GM19324 (cell line): ENCODE measurements around the gene IER5.
"Not testable (repeated sequence)": the region's sequence is repeated elsewhere in the genome, so short reads cannot be mapped to it uniquely, and the experiment has no call there.

Experiments
- ATAC-seq: cut with Tn5 transposase; IDR thresholded peaks from one replicate; pipeline ENCODE4 v1.9.1; 2021; ENCODE audit warnings: mild to moderate bottlenecking, moderate library complexity; ENCODE audit not compliant: unreplicated experiment, low FRiP score

IER5 gene

DNA sequence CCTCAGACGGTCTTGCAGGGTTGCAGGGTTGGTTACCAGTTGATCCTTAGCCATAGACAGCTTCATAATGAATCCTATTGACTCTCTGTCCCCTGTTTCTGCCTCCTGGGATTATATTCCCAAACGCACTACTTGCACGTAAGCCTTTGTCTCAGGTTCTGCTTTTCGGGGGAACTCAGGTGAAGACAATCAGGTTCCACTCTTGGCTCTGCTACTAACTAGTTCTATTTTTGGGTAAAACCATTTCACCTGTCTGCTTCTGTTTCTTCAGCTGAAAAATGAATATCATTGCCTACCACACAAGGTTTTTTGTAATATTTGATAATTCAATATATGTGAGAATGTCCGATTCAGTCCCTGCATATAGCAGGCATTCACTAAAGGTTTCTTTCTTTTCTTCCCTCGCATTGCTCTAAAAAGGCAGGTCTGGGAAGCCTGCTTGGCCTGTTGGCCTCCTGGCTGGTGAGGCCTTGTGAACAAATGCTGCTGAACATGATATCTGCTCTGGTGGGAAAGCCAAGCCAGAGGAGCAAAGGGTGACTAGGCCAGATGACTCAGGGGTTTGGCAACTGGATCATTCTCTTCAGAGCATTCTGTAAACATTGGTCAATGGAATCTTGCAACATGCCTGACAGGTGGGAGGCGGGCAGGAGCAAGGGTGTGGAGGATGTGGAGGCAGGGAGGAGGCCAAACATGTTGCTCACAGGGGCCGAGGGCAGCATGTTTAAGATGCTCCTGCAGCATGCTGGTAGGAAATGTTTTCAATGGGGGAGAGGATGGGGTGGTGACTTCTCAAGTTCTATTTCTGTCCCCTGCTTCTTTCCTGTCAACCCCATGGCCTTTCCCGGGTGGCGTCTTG lies 23.8 kb downstream of the IER5 start:
- ATAC-seq, result no peak

DNA sequence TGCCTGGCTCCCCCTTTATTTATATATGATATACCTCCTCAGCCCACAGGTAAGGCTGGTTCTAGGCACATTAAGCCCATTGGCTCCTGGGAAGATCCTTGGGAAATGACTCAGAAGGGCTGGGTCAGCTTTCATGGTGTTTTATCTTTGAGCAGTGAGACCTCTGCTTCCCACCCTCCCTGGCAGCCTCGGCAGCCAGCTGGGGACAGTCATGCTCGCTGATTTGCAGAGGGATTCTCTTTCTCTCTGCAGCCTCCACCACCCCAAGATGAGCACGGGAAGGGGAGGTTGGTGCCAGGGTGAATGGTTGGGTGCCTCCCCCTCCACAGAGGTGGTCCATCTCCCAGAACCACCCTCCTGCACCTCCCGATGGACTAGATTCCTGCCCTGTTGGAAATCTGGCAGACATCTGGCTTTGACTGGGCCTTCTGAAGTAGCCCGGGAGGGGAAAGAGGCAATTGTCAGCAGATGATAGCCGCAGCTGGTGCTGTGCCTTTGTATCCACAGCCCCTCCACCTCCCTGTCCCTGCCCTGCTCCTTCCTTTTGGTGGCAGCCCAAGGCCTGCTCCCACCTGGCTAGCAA lies 24.6 kb downstream of the IER5 start:
- ATAC-seq, result no peak

DNA sequence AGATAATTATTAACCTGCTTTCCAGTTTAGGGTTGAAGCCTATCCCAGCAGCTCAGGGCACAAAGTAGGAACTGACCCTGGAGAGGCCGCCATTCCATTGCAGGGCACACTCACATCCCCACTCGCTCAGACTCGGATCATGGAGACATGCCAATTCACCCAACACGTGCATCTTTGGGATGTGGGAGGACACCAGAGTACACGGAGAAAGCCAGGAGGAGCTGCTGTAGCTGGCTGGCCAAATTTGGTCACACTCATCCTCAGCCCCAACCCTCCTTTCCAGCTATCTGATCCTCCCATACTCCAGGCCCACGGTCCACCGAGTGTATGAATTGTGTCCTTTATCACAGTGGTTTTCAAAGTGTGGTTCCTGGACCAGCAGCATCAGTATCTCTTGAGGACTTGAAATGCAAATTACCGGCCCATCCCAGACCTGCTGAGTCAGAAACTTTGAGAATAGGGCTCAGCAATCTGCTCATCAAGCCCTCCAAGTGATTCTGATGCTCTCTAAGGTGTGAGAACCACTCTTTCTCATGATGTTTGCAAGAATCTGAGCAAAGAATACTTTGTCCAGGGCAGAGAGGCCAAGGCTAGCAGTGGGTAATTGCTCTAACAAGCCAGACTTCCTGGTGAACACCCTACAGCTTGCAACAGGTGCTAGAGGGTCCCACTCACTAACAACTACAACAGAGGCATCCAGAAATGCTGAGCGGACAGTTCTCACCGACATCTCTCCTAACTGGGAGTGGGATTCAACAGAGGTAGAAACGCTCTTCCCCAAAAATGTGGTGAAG lies 26.3 kb downstream of the IER5 start:
- no peak for ATAC-seq

DNA sequence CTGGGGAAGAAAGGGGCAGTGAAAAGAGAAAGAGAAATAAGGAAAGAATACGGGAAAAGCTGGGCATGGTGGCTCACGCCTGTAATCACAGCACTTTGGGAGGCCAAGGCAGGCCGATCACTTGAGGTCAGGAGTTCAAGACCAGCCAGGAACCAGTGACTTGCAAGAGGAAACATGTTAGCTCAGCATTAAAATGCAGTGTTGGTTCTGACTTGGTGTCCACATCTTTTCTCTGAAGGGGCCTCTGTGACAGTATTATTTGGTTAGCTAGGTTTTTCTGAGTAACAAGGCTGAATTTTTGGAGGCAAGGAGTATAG lies 26.8 kb downstream of the IER5 start:
- no peak for ATAC-seq

DNA sequence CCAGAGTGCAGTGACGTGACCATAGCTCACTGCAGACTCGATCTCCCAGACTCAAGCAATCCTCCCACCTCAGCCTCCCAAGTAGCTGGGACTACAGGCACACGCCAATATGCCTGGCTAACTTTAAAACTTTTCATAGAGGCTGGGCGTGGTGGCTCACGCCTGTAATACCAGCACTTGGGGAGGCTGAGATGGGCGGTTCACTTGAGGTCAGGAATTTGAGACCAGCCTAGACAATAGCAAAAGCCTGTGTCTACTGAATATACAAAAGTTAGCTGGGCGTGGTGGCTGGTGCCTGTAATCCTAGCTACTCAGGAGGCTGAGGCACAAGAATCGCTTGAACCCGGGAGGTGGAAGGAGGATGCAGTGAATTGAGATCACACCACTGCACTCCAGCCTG lies 27.5 kb downstream of the IER5 start:
- not testable (repeated sequence) for ATAC-seq

DNA sequence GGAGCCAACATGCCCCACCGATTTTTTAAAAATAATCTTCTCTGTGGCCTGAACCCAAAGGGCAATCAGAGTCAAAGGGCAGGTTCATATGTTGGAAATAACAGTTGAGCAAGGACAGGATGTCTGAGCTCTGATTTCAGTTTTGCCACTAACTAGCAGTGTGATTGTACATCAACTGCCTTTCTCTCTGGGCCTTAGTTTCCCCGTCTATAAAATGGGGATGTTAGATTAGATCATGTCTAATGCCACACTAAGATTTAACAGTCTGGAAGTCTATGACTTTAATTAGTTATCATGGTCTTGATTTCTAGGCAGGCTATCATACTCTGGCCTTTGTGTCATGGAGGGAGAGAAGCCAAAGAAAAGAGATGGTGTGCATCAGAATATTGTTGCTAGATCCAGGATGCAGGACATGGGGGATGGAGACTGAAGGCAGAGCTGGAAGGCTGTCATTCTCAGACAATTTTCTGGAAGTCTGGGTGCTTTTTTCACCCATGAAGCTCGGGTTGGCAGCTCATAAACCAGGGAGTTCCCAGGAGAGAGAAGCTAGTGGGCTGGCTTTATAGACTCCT lies 28.4 kb downstream of the IER5 start:
- no peak for ATAC-seq

DNA sequence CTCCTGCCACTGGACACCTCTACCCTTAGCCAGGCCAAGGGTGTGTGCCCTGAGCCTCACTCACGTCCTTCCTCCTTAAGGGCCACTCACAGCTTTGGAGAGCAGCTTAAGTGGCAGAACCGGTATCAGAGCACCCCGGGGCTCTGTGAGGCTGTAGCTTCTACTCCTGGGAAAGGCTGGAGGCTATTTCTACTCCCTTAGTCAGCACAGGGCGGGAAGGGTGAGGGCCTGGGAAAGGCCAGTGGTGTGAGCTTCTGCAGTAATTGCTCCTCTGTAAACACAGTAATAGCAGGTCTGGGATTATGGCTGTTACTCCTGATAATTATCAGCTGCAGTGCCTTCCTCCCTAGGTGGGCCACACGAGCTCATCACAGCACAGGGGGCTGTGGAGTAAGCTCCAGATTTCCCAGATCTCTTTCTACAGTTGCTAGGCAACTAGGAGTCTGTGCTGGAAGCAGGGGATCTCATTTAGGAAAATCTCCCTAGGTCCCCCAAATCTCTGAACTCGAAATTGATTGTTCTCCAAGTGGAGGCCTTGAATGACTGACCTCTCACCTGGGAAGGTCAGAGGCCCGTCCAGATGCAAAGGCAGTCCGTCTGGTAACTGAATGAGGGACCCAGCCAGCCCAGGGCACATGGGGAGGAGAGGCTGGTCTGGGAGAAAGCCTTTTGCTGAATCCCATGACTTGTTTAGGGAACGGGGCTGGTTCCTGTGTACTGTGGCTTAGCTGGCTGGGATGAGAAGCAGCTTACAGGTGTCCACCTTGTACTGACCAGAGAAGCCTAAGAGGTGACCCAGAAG lies 29.3 kb downstream of the IER5 start:
- ATAC-seq, result no peak

DNA sequence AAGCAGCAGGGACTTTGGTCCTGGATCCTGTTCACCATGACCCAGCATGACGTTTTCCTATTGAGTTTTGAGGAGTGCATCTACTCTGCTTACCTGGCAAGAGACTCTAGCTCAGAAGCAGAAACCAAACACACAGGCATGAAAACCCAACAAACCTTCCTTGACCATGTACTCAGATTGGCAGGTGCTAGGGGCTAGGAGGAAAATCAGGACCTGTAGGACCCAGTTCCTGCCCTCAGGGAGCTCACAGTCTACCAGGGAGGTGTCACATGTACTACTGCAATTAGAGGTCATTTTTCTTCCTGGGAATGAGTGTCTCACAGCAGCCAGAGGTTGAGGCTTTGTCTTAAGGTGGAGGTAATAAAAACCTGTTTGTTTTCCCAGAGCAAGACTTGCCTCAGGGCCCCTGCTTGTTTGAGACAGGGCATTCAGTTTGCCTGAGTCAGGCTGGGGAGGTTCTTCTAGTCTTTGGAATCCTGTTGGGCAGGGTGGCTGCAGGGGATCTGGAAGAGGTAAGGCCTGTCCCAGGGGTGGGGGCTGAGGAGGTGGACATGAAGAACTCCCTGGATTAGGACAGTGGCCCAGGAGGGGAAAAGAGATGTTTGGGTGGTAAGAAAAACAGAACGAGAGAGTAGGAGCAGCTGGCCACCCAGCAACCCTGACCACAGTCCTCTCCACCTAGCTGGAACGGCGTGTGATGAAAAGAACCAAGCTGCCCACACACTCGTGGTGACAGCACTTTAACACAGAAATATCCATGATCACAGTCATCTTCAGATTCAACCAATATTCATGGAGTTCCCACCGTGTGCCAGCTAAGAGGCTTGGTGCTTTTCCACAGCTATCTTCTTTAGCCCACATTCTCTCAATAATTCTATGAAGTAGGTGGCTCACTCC lies 30.8 kb downstream of the IER5 start:
- no peak for ATAC-seq

DNA sequence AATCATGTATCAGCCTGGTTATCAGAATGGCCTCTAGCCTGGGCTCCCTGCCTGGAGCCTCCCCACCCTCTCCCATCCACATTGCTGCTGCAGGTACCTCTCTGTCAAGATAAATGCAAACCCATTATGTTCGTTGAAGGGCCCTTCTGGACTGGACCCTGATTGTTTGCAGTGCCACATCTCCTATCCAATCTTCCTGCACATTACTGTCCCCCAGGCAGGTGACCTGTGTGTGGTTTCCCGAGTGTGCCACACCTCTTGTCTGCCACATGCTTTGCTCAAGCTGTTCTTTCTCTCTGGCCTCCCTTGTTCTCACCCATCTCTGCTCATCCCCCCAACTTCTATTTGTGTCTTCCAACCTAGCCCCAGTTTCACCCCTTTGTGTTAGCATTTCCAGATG lies 32.4 kb downstream of the IER5 start:
- no peak for ATAC-seq

DNA sequence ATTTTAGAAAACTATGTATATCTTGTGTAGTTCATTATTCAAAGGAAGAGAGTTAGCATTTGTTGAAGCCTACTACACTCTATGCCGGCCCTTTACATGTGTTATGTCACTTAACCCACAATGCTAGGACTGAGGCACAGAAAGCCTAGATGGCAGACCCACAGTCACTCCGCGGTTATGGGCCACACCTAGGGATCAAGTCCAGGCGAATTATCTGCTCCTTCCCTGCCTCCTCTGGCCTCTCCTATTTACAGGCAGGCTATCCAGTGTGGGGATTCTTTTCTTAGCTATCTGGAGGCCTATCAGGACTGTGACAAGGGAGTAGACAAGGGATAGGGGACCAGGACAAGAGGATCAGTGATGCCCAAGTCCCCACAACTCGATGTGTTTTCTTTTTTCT lies 33.0 kb downstream of the IER5 start:
- no peak for ATAC-seq

DNA sequence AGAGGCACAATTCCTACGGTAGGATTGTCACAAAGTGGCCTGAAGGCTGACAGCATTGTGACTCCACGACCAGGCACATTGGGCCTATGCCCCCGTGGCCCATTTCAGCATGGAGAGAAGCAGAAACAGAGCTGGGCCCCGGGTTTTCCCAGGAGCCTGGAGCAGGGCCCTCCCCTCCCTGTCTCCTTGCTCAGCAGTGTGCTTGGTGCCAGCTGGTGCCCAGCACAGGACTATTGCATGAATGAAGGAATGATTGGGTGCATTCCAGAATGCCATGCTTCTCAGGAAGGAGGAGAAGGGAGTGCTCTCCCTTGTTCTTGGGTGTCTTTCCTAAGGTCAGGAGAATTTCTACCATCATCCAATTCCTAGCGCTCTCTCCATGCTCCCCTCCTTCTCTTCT lies 33.7 kb downstream of the IER5 start:
- ATAC-seq, result no peak

DNA sequence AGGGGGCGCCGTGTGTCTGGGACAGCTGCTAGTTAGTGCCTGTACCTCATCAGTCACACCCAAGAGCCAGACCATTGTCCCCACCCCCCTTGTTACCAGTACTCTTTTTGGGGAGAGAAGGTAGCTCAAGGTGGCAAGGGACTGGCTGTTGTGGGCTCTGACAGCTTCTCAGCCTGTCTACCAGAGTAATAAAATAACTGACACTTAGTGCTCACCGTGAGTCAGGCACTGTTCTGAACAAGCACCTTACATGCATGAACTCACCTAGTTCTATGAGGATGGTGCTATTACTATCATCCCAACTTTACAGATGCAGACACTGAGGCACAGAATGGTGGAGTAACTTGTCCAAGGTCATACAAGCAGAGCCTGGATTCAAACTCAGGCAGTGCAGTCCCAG lies 34.7 kb downstream of the IER5 start:
- no peak for ATAC-seq

DNA sequence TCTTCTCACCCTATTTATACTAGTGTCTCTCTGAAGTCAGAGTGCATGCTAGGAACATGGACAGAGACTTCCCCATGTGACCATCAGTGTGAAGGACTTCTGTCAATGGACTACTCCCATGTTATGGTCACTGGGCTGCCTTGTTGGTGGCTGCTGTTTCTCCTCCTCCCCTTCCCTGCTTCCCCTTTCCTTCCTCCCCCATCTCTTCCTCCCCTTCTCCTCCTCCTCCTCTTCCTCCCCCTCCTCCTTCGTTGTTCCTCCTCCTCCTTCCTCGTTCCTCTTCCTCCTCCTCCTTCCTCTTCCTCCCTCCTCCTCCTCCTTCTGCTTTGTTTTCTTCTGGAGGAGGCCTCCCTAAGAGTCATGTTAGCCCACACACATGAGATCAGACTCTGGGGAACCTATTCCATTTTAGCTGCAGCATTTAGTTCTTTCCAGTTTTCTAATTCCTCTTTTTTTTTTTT lies 35.8 kb downstream of the IER5 start:
- no peak for ATAC-seq

DNA sequence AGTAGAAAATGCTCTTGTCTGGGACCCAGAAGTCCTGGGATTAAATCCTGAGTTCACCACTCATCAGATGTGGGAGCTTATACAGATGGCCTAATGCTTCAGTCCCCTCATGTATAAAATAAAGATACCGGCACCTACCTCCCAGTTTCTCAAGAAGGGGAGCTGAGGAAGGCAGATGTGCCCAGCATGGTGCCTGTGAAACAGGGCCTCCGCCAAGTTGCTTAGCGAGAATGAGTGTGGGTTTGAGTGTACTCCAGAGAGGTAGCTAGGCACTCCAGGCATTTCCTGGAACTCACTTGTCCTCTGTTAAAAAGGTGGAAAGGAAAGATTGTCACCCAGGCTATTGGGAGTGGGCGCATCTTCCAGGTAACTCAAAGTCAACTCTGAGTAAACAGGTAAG lies 37.8 kb downstream of the IER5 start:
- ATAC-seq, result no peak

DNA sequence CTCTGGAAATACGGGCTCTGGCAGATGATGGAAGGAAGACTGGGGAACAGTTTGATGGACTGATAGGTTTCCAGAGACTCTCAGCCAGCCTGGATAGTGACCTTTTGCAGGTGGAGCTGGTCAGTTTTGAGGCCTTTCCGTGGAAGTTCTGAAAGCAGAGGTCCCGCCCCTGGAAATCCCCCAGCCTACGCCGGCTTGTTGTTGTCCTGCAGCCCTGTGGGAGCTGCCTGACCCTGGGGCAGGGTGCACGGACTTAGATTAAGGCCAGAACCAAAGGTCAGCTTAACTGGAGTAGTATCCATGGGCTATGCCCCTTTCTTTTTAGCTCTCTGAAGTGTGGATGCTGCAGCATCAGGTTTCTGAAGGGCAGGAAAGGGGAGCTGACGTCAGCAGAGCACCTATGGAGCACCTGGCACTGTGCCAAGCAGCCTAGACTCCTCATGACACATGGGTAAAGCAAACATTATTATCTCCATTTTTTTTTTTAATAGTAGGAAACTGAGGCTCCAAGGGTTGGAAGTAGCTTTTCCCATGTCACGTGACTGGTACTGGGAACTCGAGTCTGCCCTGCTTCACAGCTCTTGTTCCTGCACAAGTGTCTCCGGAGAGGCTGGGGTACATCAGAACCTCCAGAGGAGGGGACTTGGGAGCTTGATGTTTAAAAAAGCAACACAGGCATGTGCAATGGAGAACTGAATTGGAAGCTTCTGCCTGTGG lies 38.5 kb downstream of the IER5 start:
- no peak for ATAC-seq

DNA sequence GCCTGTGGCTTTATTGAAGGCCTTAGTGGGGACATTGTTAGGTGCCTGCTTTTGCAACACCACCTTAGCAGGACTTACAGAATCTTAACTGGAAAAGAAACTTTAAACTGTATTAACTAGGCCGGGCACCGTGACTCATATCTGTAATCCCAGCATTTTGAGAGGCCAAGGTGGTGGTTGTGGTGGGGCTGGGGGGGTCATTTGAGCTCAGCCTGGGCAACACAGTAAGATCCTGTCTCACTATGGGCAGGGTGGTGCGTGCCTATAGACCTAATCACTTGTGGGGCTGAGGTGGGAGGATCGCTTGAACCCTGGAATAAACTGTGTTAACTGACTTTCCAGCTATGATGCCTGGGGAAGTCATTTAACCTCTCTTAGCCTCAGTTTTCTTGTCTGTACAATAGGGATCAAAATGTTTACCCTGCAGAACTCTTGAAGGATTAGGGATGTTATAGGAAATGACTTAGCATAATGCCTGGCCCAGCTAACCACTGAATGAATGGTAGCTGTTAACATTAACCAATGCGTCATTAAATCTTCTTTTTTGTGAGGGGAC lies 39.5 kb downstream of the IER5 start:
- no peak for ATAC-seq

DNA sequence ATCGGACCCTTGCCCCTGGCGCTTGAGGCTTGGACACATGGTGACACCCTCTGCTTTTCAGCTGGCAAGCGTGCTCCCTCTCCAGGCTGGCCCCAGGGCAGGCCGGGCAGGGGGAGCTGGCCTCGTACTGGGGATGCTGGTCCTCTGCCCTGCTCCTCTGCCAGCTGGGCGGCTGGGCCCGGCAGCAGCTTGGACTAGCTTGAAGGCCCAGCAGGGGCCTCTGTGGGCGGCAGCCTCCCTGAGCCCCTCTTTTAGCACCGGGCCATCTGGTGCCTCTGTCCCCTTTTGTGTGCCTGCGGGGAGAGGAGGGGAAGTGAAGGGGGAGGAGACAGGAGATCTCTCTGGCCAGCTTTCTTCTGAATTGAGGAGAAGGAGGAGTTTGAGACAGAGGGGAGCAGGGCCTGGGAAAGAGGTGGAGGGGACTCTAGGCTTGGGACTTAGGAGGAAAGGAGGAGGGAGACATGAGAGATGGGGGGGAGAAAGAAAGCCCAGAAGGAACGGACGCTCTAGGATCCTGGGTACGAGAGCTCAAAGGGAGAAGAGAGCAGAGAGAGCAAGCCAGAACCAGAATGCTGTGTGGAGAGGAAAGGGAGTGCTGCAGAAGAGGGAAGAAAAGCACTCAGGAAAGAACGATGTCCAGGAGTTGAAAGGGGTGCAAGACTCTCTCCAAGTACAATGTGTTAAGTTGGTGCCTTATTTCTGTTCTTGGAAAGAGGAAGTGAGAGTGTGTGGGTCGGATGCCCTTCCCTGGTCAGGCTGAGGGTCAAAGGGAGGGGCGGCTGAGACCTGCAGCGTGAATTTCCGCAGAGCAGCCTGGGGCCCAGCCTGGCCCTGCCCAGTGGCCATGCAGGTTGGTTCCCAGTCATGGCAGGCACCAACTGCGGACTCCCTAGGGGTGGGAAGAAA lies 40.3 kb downstream of the IER5 start:
- ATAC-seq, result peak; percentile 65
